ENCODE results near the gene ATG101. TPM values are rescaled to one million over a fixed set of nuclear protein-coding genes. Genes with fewer than 3 reads are reported as not detected.

ATG101 gene
- total and polyA plus RNA-seq, 2 donors: 36.7 to 43.3 TPM

DNA sequence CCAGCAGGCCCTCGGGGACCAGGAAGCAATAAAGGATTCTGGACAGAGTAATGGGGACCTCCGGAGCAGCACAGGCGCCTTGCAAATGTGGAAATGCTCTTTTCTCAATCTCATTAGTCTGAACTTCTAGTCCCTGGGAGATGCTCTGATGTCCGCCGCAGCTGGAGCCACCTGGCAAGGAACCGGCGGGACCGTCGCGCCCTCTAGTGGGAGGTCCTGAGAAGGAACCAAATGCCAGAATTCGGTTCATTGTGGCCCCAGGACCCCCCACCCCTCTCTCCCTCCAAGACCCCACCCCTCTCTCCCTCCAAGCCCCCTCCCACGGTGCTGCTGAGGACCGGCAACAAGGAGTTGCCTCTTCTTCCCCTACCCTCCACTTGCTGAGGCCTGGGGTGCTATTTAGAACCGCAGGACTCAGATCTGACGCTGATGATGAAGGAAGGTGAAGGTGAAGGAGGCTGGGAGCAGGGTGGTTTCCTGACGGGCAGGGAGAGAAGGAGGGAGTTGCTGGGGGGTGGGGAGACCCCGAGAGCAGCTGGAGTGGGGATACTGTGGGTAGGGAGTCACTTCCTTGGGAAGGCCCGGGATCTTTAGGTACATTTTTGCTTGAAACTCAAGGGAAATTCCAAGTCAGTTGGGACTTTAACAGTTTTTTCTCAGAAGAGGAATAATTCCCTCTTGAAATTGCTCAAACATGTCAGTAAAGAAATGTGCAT lies 52.2 kb downstream of the ATG101 start:
- H3K27ac ChIP-seq (ENCODE audit: low read depth in 1 of 2, low read length in 1 of 2): peak overlapping the region in 1 of 2 donors; percentile 61
- H3K9me3 ChIP-seq (ENCODE audit: control insufficient read depth in 2 of 2, insufficient read depth in 1 of 2, low read length in 1 of 2): peaks cover 0 to 2% of the 10 kb centered on the region in 2 donors
- H3K4me1 ChIP-seq (ENCODE audit: control insufficient read depth in 2 of 2, insufficient read depth in 2 of 2, low read length in 2 of 2): peaks cover 5 to 40% of the 10 kb centered on the region in 2 donors
- no peaks in the 10 kb centered on the region for H3K36me3 ChIP-seq (ENCODE audit: control insufficient read depth in 2 of 2, insufficient read depth in 2 of 2, low read length in 1 of 2)
- 16% methylated on average over 18 of the region's 18 CpGs for WGBS
- H3K4me3 ChIP-seq (ENCODE audit: low read length in 2 of 2): no peak overlapping the region
- peaks cover 0 to 31% of the 10 kb centered on the region in 2 donors for H3K27me3 ChIP-seq (ENCODE audit: control insufficient read depth in 2 of 2, insufficient read depth in 1 of 2, low read length in 1 of 2)
- DNase-seq (ENCODE audit: low read depth in 6 of 9, low spot score in 9 of 9): peak in 6 of 9 donors; percentile 47 to 73 (median 56)

- WGBS: 90% methylated on average over 4 of the region's 4 CpGs
- H3K4me3 ChIP-seq (ENCODE audit: low read length in 2 of 2): no peak overlapping the region
- no peak for DNase-seq (ENCODE audit: low read depth in 6 of 9, low spot score in 9 of 9)
- H3K27me3 ChIP-seq (ENCODE audit: control insufficient read depth in 2 of 2, insufficient read depth in 1 of 2, low read length in 1 of 2): peaks cover 0 to 36% of the 10 kb centered on the region in 2 donors
- peaks cover 0 to 2% of the 10 kb centered on the region in 2 donors for H3K9me3 ChIP-seq (ENCODE audit: control insufficient read depth in 2 of 2, insufficient read depth in 1 of 2, low read length in 1 of 2)
- H3K4me1 ChIP-seq (ENCODE audit: control insufficient read depth in 2 of 2, insufficient read depth in 2 of 2, low read length in 2 of 2): peaks cover 5 to 45% of the 10 kb centered on the region in 2 donors
- H3K36me3 ChIP-seq (ENCODE audit: control insufficient read depth in 2 of 2, insufficient read depth in 2 of 2, low read length in 1 of 2): no peaks in the 10 kb centered on the region
- H3K27ac ChIP-seq (ENCODE audit: low read depth in 1 of 2, low read length in 1 of 2): peak overlapping the region in 1 of 2 donors; percentile 68
These were observed 52.7 kb downstream of the ATG101 start for GRCh38 chr12:52122540-52122871.

DNA sequence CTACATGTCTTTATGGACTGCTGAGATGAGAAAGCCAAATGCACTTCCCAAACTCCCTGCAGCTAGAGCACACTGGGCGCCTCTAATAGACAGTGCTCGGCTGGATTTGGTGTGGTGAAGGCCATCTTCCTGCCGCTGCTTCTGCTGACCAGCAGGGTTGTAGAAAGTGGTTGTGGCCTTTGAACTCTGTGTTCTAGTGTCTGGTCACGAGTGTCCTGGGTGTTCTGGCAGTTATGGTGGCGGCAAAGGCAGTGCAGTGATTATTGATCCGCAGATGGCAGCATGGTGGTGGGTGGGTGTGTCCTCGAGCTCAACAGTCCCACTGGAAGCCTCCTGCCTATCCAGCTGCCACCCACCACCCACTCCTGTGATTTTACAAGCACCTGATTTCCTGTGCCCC lies 53.1 kb downstream of the ATG101 start:
- H3K27me3 ChIP-seq (ENCODE audit: control insufficient read depth in 2 of 2, insufficient read depth in 1 of 2, low read length in 1 of 2): peaks cover 0 to 39% of the 10 kb centered on the region in 2 donors
- H3K27ac ChIP-seq (ENCODE audit: low read depth in 1 of 2, low read length in 1 of 2): peak overlapping the region in 1 of 2 donors; percentile 68
- H3K36me3 ChIP-seq (ENCODE audit: control insufficient read depth in 2 of 2, insufficient read depth in 2 of 2, low read length in 1 of 2): no peaks in the 10 kb centered on the region
- peaks cover 5 to 45% of the 10 kb centered on the region in 2 donors for H3K4me1 ChIP-seq (ENCODE audit: control insufficient read depth in 2 of 2, insufficient read depth in 2 of 2, low read length in 2 of 2)
- no peak overlapping the region for H3K4me3 ChIP-seq (ENCODE audit: low read length in 2 of 2)
- H3K9me3 ChIP-seq (ENCODE audit: control insufficient read depth in 2 of 2, insufficient read depth in 1 of 2, low read length in 1 of 2): peaks cover 0 to 2% of the 10 kb centered on the region in 2 donors
- WGBS: 96% methylated on average over 7 of the region's 7 CpGs
- DNase-seq (ENCODE audit: low read depth in 6 of 9, low spot score in 9 of 9): no peak

DNA sequence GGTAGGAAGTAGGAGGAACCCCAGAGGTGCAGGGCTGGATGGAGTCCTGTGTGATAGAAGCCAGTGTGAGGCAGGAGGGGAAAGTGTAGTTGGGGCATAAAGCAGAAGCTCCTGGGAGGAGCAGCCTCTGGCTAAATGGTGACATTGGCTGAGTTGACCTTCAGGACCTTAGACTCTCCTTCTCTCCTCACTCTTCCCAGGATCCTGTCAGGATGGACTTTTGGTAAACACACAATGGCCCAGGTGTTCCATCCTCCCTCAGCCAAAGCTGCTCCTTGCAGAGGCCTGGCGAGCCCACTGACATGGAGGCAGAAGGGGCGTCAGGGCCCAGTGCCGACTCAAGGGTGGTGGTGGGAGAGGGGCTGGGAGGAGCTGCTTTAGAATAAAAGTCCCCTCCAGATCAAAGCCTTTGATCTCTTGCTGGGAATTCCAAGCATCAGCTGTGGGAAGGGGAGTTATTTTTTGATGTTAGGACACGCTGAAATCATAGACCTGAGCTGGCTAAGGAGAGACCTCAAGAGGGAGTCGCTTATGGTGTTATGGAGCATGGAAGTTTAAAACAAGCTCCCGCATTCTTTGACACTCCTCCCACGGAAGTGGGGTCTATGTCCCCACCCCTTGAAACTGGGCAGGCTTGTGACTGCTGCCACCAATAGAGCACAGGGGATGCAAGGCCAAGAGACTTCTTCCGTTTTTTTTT lies 53.9 kb downstream of the ATG101 start:
- H3K4me1 ChIP-seq (ENCODE audit: control insufficient read depth in 2 of 2, insufficient read depth in 2 of 2, low read length in 2 of 2): peaks cover 5 to 40% of the 10 kb centered on the region in 2 donors
- DNase-seq (ENCODE audit: low read depth in 6 of 9, low spot score in 9 of 9): peak in 1 of 9 donors; percentile 18
- H3K36me3 ChIP-seq (ENCODE audit: control insufficient read depth in 2 of 2, insufficient read depth in 2 of 2, low read length in 1 of 2): no peaks in the 10 kb centered on the region
- WGBS: 87% methylated on average over 8 of the region's 8 CpGs
- H3K27me3 ChIP-seq (ENCODE audit: control insufficient read depth in 2 of 2, insufficient read depth in 1 of 2, low read length in 1 of 2): peaks cover 0 to 39% of the 10 kb centered on the region in 2 donors
- H3K4me3 ChIP-seq (ENCODE audit: low read length in 2 of 2): no peak overlapping the region
- H3K9me3 ChIP-seq (ENCODE audit: control insufficient read depth in 2 of 2, insufficient read depth in 1 of 2, low read length in 1 of 2): peaks cover 0 to 2% of the 10 kb centered on the region in 2 donors
- H3K27ac ChIP-seq (ENCODE audit: low read depth in 1 of 2, low read length in 1 of 2): peak overlapping the region in 1 of 2 donors; percentile 68

- 93% methylated on average over 6 of the region's 6 CpGs for WGBS
- Histone ChIP-seq H3K4me3 (ENCODE audit: low read length in 2 of 2) (no peak overlapping the region), H3K4me1 (ENCODE audit: control insufficient read depth in 2 of 2, insufficient read depth in 2 of 2, low read length in 2 of 2) (peaks cover 0 to 26% of the 10 kb centered on the region in 2 donors), H3K9me3 (ENCODE audit: control insufficient read depth in 2 of 2, insufficient read depth in 1 of 2, low read length in 1 of 2) (no peaks in the 10 kb centered on the region), H3K27me3 (ENCODE audit: control insufficient read depth in 2 of 2, insufficient read depth in 1 of 2, low read length in 1 of 2) (peaks cover 0 to 32% of the 10 kb centered on the region in 2 donors), H3K36me3 (ENCODE audit: control insufficient read depth in 2 of 2, insufficient read depth in 2 of 2, low read length in 1 of 2) (no peaks in the 10 kb centered on the region), H3K27ac (ENCODE audit: low read depth in 1 of 2, low read length in 1 of 2) (no peak overlapping the region)
- DNase-seq (ENCODE audit: low read depth in 6 of 9, low spot score in 9 of 9): no peak
These were observed 55.7 kb downstream of the ATG101 start for GRCh38 chr12:52125476-52125900.

DNA sequence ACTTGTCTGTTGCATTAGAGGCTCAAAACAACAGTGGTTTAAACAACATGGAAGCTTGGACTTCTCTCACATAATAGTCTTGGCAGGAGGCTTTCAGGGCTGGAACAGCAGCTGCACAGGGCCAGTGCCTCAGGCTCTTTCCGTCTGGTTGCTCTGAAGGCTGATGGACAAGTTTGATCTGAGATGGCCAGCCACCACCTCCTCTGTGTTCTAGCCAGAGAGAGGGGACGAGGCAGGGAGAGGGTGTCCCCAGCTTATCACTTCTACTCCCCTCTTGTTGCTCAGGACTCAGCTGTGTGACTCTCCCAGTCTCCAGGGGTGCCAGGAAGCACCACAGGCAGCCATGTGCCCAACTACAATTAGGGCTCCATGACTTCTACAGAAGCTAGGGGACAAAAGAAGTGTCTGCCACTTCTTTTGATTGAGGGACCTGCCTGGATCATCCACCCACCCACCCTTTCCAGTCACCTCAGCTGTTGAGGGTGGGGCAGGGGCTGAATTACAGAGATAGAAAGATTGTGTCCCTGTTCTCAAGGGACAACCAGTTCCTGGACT lies 56.3 kb downstream of the ATG101 start:
- H3K27ac ChIP-seq (ENCODE audit: low read depth in 1 of 2, low read length in 1 of 2): no peak overlapping the region
- no peak for DNase-seq (ENCODE audit: low read depth in 6 of 9, low spot score in 9 of 9)
- H3K36me3 ChIP-seq (ENCODE audit: control insufficient read depth in 2 of 2, insufficient read depth in 2 of 2, low read length in 1 of 2): no peaks in the 10 kb centered on the region
- WGBS: 81% methylated on average over 2 of the region's 2 CpGs
- peaks cover 0 to 22% of the 10 kb centered on the region in 2 donors for H3K4me1 ChIP-seq (ENCODE audit: control insufficient read depth in 2 of 2, insufficient read depth in 2 of 2, low read length in 2 of 2)
- peaks cover 0 to 34% of the 10 kb centered on the region in 2 donors for H3K27me3 ChIP-seq (ENCODE audit: control insufficient read depth in 2 of 2, insufficient read depth in 1 of 2, low read length in 1 of 2)
- no peak overlapping the region for H3K4me3 ChIP-seq (ENCODE audit: low read length in 2 of 2)
- H3K9me3 ChIP-seq (ENCODE audit: control insufficient read depth in 2 of 2, insufficient read depth in 1 of 2, low read length in 1 of 2): no peaks in the 10 kb centered on the region

Other genes starting within 250 kb of the ATG101 start
- gene FIGNL2, start 221.3 kb upstream of the ATG101 start, total RNA-seq: 0.38 TPM
- gene FIGNL2, start 221.3 kb upstream of the ATG101 start, polyA plus RNA-seq: 0.52 TPM
- gene ANKRD33, start 181.9 kb upstream of the ATG101 start, total RNA-seq: not detected
- 0.02 TPM for gene ANKRD33, start 181.9 kb upstream of the ATG101 start, polyA plus RNA-seq
- 14.9 TPM for gene ACVRL1, start 162.5 kb upstream of the ATG101 start, total RNA-seq
- gene ACVRL1, start 162.5 kb upstream of the ATG101 start, polyA plus RNA-seq: 8.9 TPM
- gene ACVR1B, start 118.3 kb upstream of the ATG101 start, total RNA-seq: 7.2 TPM
- 9.9 TPM for gene ACVR1B, start 118.3 kb upstream of the ATG101 start, polyA plus RNA-seq
- gene TAMALIN, start 63.0 kb upstream of the ATG101 start, total RNA-seq: 9.2 TPM
- gene TAMALIN, start 63.0 kb upstream of the ATG101 start, polyA plus RNA-seq: 47.4 TPM
- gene NR4A1, start 18.5 kb upstream of the ATG101 start, total RNA-seq: 10.4 TPM
- 106 TPM for gene NR4A1, start 18.5 kb upstream of the ATG101 start, polyA plus RNA-seq
- 0.42 TPM for gene SMIM41, start 9.7 kb downstream of the ATG101 start, total RNA-seq
- 0.14 TPM for gene SMIM41, start 9.7 kb downstream of the ATG101 start, polyA plus RNA-seq
- gene KRT80, start 122.0 kb downstream of the ATG101 start, total RNA-seq: 0.14 TPM
- gene KRT80, start 122.0 kb downstream of the ATG101 start, polyA plus RNA-seq: 4.8 TPM
- gene KRT7, start 163.3 kb downstream of the ATG101 start, total RNA-seq: 2.8 TPM
- 34.7 TPM for gene KRT7, start 163.3 kb downstream of the ATG101 start, polyA plus RNA-seq
- 0.42 TPM for gene KRT86, start 204.7 kb downstream of the ATG101 start, total RNA-seq
- gene KRT86, start 204.7 kb downstream of the ATG101 start, polyA plus RNA-seq: 1.4 TPM
- 0.19 TPM for gene KRT81, start 221.6 kb downstream of the ATG101 start, total RNA-seq
- gene KRT81, start 221.6 kb downstream of the ATG101 start, polyA plus RNA-seq: 3.7 TPM